ENCODE results near the gene LDLRAD2.

Gene LDLRAD2

DNA sequence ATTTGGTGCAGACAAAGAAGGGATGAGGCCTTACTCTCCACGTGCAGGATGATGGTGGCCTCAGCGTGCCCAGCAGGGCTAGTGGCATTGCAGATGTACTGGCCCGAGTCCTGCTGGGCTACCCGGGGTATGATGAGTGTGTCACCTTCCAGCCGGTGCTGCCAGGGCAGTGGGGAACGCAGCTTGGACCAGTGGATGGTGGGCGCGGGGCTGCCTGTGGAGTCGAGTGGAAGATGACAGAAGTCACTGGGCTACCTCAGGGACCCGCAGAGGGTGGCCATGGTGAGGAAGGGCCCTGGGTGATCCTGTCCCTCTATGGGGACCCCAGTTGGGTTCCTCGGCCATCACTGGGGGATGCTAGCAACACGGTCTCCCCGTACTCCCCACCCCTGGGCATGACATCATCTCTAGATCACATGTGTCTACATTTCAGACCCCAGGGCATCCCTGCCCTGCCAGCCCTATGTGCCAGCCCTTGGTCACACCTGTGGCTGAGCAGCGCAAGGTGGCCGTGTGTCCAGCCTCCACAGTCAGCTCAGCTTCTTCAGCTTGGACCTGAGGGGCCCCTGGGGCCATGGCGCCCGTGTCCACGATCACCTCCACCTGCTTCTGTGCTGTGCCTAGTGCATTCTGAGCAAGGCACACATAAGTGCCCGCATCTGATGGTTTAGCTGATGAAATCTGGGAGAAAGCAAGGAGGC lies 27.4 kb downstream of the LDLRAD2 start:
- TF ChIP-seq Cebpa-rat (IDR thresholded peaks at IDR 0.05) = no peak
- Histone ChIP-seq H3K27me3 (no peaks in the 10 kb centered on the region), H3K9me3 (peaks cover 10% of the 10 kb centered on the region), H3K9ac (no peak overlapping the region), H3K4me3 (no peak overlapping the region), H3K36me3 (peaks cover 89% of the 10 kb centered on the region), H3K27ac (no peak overlapping the region), H3K4me1 (no peaks in the 10 kb centered on the region), H3K4me2 (no peak overlapping the region), H4K20me1 (no peaks in the 10 kb centered on the region)

DNA sequence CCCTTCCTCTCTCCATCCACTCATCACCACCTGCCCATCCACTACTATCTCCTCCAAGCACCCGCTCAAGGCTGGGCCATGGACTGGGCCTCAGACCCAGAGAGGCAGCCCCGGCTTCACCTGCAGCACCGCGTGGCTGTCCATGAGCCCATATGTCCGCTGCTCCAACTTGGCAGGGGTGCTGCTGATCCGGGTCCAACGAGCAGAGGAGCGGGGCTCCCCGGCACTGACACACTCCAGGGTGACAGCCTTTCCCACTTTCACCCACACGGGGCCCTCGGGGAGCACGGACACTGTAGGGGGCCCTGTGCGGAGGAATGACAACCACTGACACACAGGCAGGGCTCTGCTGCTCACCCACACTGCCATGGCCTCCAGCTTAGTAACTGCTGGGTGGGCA lies 28.9 kb downstream of the LDLRAD2 start:
- TF ChIP-seq Cebpa-rat (IDR thresholded peaks at IDR 0.05) = no peak
- Histone ChIP-seq H3K36me3 (peaks cover 89% of the 10 kb centered on the region), H3K27me3 (no peaks in the 10 kb centered on the region), H3K4me1 (no peaks in the 10 kb centered on the region), H3K9me3 (no peaks in the 10 kb centered on the region), H3K27ac (no peak overlapping the region), H3K4me2 (no peak overlapping the region), H3K9ac (no peak overlapping the region), H4K20me1 (no peaks in the 10 kb centered on the region), H3K4me3 (no peak overlapping the region)

DNA sequence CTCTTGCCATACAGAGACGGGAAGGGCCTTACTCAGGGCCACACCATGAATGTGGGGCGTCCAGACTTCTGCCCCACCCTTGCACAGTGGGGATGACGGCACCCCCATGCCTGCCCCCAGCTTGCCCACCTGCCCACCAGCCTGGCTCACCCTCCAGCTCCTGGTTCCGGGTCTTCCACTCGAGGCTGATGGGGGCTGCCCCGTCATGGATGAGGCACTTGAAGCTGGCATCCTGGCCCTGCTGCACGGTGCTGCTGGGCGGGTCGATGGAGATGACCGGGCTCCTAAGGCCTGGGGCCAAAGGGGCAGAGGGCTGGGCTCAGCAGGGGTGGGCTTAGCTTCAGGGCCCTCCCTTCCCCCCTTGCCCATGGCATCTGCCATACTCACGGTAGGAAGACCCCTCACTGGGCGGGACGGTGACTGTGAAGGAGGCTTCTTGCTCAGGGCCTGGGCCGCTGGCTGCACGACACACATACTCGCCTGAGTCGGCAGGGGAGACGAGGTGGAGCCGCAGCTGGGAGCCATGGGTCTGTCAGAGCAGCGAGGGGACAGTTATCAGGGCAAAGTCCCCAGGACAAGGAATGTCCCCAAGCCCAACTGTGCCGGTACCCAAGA lies 29.9 kb downstream of the LDLRAD2 start:
- Histone ChIP-seq H3K9me3 (no peaks in the 10 kb centered on the region), H3K4me3 (no peak overlapping the region), H3K27ac (no peak overlapping the region), H4K20me1 (no peaks in the 10 kb centered on the region), H3K36me3 (peaks cover 88% of the 10 kb centered on the region), H3K27me3 (no peaks in the 10 kb centered on the region), H3K4me2 (no peak overlapping the region), H3K9ac (no peak overlapping the region), H3K4me1 (no peaks in the 10 kb centered on the region)
- TF ChIP-seq Cebpa-rat (IDR thresholded peaks at IDR 0.05) = no peak

DNA sequence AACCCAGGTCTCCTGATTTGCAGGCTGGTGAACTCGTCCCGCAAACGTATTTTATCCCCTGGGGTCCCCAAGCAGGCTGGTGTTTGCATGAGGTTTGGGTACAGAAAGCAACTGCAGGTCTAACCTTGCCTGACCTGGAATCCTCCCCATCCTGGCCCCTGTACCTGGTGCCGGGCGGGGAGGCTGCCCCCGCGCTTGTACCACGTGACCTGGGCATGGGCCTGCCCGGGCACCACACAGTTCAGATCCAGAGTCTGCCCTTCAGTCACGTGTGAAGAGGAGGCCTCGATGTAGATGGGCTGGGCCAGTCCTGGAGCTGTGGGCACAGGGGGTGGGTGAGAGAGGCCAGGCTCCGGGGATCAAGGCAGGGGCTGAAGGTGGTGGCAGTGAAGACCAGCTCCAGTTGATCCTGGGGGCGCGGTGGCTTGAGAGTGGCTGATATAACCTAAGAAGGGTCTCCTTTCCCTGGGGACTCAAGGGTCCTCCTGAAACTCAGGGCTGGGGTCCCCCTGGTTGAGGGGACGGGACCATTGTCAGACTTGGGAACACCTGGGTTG lies 30.6 kb downstream of the LDLRAD2 start:
- no peak for TF ChIP-seq Cebpa-rat (IDR thresholded peaks at IDR 0.05)
- Histone ChIP-seq H3K9ac (no peak overlapping the region), H3K4me1 (no peaks in the 10 kb centered on the region), H3K9me3 (no peaks in the 10 kb centered on the region), H3K27me3 (no peaks in the 10 kb centered on the region), H3K4me3 (no peak overlapping the region), H3K4me2 (no peak overlapping the region), H3K27ac (no peak overlapping the region), H3K36me3 (peaks cover 90% of the 10 kb centered on the region), H4K20me1 (no peaks in the 10 kb centered on the region)

DNA sequence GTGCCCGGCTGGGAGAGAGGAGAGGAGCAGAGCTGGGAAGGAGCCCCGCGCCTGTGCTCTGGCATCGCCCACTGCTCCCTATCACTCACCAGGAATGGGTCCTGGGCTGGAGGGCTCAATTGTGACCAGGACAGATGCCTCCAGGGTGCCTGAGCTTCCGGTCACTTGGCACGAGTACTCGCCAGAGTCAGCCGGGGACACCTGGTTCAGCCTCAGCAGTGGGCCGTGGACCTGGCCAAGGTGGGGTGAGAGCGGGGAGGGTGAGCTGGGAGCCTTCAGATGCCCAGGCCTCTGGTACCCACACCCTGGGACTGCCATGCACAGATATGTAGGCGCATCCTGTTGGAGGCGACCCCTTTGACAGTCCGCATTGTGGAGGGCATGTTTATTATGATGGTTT lies 31.1 kb downstream of the LDLRAD2 start:
- no peak for TF ChIP-seq Cebpa-rat (IDR thresholded peaks at IDR 0.05)
- no peak overlapping the region for H3K27ac ChIP-seq
- H3K9me3 ChIP-seq = no peaks in the 10 kb centered on the region
- peaks cover 90% of the 10 kb centered on the region for H3K36me3 ChIP-seq
- H3K4me1 ChIP-seq = no peaks in the 10 kb centered on the region
- H3K27me3 ChIP-seq = no peaks in the 10 kb centered on the region
- no peak overlapping the region for H3K9ac ChIP-seq
- no peaks in the 10 kb centered on the region for H4K20me1 ChIP-seq
- H3K4me3 ChIP-seq = no peak overlapping the region
- no peak overlapping the region for H3K4me2 ChIP-seq

DNA sequence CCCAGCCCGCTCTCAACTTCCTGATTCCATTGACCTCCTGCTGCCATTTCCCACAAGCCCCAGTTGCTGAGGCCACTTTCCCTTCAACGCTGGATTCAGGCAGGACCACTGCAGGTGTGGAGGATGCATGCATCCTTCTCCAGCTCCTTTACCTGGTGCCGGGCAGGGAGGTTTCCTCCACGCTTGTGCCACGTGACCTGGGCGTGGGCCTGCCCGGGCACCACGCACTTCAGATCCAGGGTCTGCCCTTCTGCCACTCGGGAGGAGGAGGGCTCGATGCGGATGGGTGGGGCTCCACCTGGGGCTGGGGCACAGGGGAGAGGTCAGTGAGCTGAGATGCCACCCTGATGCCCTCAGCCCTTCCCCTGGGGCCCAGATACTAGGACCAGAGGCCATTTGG lies 31.9 kb downstream of the LDLRAD2 start:
- no peak overlapping the region for H3K4me3 ChIP-seq
- TF ChIP-seq Cebpa-rat (IDR thresholded peaks at IDR 0.05) = no peak
- H3K4me1 ChIP-seq = no peaks in the 10 kb centered on the region
- H3K9me3 ChIP-seq = no peaks in the 10 kb centered on the region
- H3K27ac ChIP-seq = no peak overlapping the region
- no peaks in the 10 kb centered on the region for H4K20me1 ChIP-seq
- H3K27me3 ChIP-seq = no peaks in the 10 kb centered on the region
- H3K9ac ChIP-seq = no peak overlapping the region
- peaks cover 90% of the 10 kb centered on the region for H3K36me3 ChIP-seq
- H3K4me2 ChIP-seq = no peak overlapping the region

DNA sequence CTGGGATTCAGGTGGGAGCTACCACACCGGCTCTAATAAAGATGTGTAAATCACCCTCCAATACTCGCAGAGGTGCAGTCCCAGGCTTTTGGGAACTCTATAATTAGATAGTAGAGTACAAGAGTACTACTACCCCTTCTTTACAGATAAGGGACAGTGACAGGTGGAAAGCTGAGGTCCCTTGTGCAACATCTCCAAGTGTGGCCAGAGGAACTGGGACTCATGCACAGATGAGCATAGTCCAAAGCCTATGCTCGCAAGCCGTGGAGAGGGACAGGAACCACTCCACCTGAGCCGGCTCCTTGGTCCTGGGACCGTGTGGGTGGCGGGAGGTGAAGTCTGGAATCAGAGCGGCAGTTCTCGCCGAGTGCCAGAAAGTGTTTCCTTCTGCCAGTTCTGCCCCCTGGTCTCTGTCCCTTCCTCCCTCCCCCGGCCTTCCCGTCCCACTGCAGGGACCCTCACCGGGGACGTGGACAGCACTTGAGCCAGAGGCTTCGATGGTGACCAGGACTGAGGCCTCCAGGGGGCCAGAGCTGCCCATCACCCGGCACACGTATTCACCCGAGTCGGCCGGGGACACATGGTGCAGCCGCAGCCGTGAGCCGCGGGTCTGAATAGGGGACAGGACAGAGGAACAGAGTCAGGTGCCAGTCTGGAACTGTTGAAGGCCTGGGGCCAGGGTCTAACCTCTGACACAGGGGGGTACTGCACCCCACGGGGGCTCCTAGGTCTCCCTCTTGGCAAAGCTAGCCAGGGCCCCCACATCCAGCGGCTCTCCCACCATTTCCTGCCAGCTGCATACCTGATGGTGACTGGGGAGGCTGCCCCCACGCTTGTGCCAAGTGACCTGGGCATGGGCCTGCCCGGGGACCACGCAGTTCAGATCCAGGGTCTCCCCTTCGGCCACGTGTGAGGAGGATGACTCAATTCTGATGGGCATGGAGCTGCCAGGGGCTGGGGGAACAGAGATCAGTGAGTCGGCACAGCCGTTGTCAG lies 33.9 kb downstream of the LDLRAD2 start:
- H3K9me3 ChIP-seq = no peaks in the 10 kb centered on the region
- no peak overlapping the region for H3K4me2 ChIP-seq
- peaks cover 94% of the 10 kb centered on the region for H3K36me3 ChIP-seq
- TF ChIP-seq Cebpa-rat (IDR thresholded peaks at IDR 0.05) = no peak
- no peak overlapping the region for H3K27ac ChIP-seq
- no peaks in the 10 kb centered on the region for H3K4me1 ChIP-seq
- no peak overlapping the region for H3K9ac ChIP-seq
- H3K27me3 ChIP-seq = no peaks in the 10 kb centered on the region
- H3K4me3 ChIP-seq = no peak overlapping the region
- H4K20me1 ChIP-seq = no peaks in the 10 kb centered on the region

DNA sequence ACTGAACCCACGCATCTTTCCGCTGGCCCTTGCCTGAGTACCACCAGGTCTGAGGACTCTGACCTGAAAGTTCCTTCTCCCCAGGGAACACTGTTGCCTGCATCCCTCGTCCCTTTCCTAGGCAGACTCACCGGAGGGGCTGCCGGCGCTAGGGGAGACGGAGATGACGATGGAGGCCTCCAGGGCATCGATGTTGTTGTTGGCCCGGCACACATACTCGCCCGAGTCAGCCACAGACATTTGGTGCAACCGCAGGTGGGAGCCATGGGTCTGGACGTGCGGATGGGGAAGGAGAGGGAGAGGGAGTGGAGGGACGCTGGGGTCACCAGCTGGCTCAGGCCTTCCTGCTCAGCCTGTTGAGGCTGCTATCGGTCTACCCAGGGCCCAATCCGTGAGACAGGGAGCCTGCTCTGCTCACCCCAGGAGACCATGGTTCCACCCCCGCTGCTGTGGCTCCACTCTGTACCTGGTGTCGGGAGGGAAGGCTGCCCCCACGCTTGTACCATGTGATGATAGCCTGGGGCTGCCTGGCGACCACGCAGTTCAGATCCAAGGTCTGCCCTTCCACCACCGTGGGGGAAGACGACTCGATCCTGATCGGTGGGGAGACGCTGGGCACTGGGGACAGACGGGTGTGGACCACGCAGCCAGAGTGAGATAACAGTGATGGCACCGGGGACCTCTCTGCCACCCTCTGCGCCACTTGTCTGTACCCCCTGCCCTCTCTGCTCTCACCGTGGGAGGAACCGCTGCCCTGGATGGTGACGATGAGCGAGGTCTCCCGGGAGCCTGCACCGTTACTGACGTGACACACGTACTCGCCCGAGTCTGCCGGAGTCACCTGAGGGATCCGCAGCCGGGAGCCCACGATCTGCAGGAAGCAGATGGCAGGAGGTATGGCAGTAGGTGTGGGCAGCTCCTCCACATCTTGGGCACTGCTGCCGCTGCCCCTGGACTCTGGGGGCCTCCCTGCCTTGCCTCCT lies 35.4 kb downstream of the LDLRAD2 start:
- no peak for TF ChIP-seq Cebpa-rat (IDR thresholded peaks at IDR 0.05)
- Histone ChIP-seq H3K36me3 (peaks cover 94% of the 10 kb centered on the region), H3K27me3 (no peaks in the 10 kb centered on the region), H3K9me3 (no peaks in the 10 kb centered on the region), H3K4me1 (no peaks in the 10 kb centered on the region), H3K4me2 (no peak overlapping the region), H3K9ac (no peak overlapping the region), H3K4me3 (no peak overlapping the region), H3K27ac (no peak overlapping the region), H4K20me1 (no peaks in the 10 kb centered on the region)

Data from BLaER1 (cell line).